Hindlimb muscle (tissue), 1 donor: ENCODE measurements around the gene C1QTNF9B. TPM values are rescaled to one million over a fixed set of nuclear protein-coding genes. Genes with fewer than 3 reads are reported as not detected.

Source experiments
- DNase-seq: peaks from one replicate; pipeline ENCODE4 v3.0.0-alpha.2; 2013
- polyA plus RNA-seq: library from polyadenylated mRNA; unstranded; fragments of 120-200 nt; gene quantifications from one replicate; pipeline ENCODE4 v1.2.1, GENCODE V29; 2013; ENCODE audit not compliant: insufficient read length

C1QTNF9B gene
- polyA plus RNA-seq, 1 donor = 2.5 TPM

DNA sequence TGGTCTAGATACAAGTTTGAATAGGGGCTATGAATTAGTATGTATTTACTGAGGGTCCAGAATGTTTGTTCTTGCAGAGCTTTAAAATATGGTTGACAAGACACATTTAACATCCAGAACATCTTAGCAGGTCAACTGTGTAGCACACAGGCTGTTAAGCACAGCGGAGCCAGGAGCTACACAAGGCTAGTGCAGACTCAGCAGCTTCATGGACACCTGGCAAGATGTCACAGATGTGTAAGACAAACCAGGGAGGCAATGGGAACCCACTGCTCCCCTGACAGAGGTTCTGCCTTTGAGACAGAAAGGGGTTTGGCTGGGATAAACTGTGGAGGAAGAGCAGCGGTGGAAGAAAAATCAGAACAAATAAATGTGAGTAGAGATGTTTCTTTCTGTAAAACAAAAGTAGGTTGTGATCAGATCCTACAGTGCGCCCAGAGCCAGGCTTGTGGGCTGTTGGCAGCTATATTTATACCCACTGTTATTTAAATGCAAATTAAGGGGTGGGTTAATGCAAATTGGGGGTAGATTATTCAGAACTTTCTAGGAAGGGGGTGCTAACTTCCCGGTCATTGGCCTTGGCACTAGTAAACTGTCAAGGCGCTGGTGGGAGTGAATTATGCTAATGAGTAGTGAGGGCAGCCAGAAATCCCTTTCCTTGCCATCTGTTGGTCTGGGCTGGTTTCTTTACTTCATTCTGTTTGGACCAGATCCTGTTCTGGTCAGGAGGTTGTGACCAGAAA, 41.1 kb downstream of the C1QTNF9B start:
- no peak for DNase-seq

DNA sequence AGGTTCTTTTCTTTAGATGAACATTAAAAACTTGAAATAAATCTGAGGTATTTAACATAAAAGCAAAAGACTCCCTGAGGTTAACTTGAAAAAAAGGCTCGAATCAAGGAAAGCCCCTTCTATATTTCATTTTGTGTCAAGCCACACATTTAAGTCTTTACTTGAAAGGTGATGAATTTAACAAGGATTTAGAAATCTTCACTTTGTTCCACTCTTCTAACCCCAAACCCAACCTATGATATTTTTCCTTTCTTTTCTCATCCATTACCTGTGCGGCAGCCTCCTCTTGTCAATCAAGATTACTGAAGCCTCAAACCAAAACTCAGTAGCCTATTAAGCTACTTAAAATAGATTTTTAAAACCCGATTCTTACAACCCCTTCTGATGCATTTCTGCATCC, 41.9 kb downstream of the C1QTNF9B start:
- DNase-seq = no peak

DNA sequence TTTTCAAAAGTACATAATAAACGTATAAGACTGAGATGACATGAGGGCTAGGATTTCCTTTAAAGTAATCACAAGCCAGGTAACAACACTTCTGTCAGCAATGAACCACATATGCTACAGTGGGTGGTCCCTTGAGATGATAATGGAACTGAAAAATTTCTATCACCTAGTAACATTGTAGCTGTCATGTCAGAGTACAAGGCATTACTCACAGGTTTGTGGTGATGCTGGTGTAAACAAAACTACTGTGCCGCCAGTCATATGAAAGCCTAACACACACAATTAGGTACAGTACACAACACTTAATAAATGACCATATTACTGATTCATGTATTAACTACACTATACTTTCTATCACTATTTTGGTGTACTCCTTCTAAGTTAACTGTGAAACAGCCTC, 45.0 kb downstream of the C1QTNF9B start:
- DNase-seq = no peak

DNA sequence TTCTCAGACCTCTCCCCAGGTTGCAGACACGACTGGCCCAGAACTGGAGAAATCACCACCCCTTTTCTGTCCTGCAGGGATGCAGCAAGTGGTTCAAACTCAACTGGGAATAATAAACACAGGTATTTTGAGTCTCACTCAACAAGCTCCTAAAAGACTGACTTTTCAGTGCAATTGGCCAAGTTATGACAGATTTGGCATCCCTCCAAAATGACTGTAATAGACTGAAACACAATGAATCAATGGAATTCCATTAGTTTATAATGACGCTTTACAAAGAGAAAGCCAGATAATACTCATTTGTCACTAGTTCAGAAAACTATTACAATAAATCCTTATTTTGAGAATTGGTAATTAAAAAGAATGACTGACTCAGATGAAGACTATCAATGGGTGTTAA, 46.2 kb downstream of the C1QTNF9B start:
- DNase-seq = no peak

DNA sequence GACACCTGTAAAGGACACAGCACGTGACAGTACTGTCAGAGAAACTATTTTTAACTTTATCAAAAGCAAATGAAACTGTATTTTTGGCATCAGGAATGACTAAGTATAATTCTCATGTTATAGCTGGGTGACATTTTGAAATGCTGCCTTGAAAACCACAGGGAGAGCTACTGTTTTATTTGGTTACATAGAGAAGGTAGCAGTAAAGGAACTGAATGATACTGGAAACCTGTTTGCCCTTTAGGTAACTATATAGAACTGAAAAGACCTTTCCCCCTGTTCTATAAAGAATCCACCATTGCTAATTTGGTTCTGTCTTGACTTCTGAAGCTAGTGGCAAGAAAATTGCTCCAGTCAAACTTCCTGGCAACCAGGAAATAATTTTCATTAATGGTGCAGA, 47.2 kb downstream of the C1QTNF9B start:
- no peak for DNase-seq

DNA sequence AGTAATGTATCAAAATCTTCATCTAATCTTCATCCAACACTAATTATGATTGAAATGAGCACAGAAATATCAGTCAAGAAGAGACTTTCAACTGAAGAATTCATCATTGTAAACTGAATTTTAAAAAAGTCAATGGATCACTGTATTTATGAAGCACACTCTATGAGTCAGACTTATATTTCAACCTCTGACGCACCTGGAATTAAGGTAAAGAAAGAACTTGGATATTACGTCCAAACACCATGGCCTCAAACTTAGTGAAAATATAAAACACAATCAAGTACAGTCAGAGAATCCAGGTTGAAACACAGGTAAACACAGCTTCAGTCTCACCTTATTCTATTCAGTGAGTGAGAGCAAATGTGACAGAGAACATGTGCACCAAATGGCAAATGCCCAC, 47.6 kb downstream of the C1QTNF9B start:
- DNase-seq = no peak

DNA sequence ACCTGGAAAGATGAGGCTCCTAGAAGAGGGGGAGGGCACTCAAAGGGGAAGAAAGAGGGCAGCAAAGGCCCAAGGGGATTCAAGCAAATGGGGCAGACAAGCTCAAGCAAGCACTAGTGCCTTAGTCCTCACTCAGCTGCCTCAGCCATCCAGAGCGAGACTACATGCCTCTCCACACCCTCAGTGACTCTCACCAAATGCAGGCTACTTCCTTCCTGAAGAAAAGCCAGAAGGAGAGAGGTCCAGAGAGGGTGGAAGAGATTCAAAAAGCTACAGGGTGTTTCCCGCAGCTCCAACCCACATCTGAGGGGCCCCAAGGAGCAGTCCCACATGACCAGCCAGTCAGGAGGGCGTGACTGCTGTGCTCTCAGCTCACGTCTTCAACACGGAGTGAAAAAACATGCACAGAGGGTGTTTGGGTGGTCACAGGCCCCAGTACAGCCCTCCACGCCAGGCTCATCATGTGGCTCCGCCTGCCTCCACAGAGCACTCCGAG, 48.6 kb downstream of the C1QTNF9B start:
- no peak for DNase-seq

DNA sequence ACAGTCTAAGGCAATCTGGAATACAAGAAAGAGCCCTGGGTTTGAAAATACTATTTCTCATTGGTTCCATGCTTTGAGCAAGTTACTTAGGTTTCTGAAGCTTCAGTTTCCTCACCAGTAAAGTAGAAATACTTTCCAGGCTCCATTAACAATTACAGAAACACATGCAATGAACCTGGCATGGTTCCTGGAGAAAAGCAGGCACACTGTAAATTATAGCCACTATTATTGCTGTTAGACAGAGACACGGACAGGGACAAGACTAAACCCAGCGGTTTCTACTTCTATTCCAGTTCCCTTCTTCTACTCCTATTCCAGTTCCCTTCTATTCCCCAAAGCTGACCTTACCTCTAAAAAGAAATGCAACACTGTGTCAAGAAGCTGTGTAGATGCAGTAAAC, 49.3 kb downstream of the C1QTNF9B start:
- DNase-seq = no peak

DNA sequence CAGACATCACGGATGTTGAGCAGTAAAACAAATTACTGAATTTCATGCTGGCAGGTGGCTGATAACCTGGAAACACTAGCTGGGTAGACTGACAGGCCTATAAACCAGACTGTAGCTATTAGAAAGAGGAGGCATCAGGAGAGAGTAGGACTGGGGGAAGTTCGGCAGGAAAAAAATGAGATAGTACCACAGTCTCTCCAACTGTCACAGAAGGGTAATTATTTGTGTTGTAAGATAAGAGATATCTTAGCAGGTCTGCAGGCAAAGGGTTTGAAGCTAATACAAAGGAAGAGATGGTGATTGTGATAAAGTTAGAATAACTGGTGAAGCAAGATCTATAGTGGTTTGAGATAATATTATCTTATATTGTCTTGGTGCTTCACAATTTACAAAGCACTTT, 49.8 kb downstream of the C1QTNF9B start:
- no peak for DNase-seq

DNA sequence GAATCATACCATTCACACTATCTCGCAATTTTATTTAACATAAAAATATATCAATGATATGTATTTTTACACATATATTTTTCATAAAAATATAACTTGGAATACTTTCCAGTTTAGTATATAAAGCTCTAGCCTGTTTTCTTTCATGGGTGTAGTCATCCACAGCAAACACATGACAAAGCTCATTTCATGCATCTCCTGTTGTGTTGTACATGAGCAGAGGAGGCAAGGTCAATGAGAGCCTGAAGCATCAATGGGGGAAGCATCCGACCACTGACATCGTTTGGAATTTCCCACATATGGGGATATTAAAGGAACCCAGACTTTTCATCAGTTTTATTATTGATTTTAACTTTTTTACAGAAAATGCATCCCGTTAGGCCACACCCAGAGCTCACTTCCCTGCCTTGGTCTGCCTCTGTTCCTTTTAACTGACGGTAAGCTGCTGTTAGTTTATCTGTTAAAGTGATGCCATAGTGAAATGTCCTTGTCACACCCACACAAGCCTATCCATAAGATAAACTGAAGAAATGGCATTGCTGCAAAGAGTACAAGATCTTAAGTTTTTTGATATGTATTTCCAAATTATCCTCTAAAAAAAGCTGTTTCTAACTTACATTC, 52.1 kb downstream of the C1QTNF9B start:
- DNase-seq = no peak

DNA sequence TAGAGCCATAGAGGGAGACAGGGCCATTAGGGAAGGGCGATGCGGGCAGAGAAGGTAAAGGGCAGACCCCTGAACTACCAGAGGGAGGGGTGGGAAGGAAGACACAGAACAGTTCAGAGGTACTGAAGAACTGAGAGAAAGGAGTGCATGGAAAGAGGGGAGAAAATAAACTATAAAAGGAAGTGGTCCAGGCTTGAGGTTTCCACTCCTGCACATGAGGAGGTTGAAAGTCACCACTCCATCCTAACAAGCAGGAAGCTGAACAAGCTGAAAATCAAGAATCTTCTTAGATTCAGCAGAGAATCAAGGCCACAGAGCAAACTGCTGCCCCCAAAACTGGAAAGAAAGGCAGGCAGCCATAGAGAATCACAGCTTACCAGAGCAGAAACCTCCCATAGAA, 53.2 kb downstream of the C1QTNF9B start:
- no peak for DNase-seq

DNA sequence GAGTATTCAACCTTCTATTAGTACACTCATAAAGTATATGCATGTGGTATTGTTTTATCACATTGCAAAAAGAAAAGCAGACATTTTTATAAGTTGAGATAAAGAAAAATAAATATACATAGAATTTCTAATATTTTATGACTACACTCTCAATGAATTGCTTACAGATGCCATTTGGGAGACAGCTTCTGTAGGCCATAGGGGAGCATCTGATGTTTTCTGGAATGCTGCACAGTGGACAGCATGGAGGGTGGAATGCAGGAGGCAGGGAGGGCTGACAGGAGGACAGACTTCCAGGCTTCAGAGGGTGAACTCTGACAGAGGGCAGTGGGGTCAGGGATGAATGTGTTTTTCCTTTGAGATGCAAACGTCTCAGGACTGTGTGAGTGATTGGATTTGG, 53.9 kb downstream of the C1QTNF9B start:
- no peak for DNase-seq

DNA sequence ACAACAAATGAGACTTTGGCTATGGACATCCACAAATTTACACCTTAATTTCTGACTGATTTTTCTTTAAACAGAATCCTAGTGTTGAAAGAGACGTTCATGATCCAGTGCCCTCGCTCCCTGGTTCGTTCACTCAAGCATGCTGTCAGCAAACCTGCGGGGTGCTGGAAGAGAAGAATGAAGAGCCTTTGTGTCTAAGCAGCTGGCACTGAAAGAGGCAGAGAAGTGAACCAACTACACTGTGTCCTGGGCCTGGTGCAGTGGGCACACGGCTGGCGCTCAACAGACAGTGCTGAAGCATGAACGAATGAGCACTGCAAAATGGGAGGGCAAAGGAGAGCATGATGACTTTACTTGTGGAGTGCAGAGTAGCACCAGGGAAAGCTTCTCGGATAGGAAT, 54.9 kb downstream of the C1QTNF9B start:
- no peak for DNase-seq

Other genes with a start within 250 kb of the C1QTNF9B start
- 6.9 TPM for gene MIPEP, start 8.1 kb downstream of the C1QTNF9B start, polyA plus RNA-seq